AG09319 (cell line): Measurements from ENCODE around the gene NPW.

Source experiments
- DNase-seq: peaks from one replicate; pipeline ENCODE4 v3.0.0-alpha.2; 2010; ENCODE audit warnings: low read depth; ENCODE audit errors: extremely low read depth
- CTCF ChIP-seq: IDR thresholded peaks from 2 replicates; pipeline ENCODE4 v1.5.1; 2011; ENCODE audit warnings: low read depth, mild to moderate bottlenecking, inconsistent platforms, low read length, moderate library complexity

The NPW gene

DNA sequence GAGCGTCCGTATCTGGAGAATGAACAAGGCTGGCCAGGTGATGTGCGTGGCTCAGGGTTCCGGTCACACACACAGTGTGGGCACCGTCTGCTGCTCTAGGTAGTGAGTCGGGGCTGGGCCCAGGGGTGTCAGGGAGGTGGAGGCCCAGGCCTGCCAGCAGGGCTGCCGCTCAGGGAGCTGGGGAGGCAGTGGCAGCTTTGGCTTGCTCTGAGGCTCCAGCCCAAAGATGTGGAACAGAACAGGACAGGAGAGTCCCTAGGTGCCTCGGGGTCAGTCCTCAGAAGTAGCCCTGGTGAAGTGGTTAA is 43.4 kb upstream of the NPW start:
- no peak for DNase-seq
- TF ChIP-seq CTCF = no peak

DNA sequence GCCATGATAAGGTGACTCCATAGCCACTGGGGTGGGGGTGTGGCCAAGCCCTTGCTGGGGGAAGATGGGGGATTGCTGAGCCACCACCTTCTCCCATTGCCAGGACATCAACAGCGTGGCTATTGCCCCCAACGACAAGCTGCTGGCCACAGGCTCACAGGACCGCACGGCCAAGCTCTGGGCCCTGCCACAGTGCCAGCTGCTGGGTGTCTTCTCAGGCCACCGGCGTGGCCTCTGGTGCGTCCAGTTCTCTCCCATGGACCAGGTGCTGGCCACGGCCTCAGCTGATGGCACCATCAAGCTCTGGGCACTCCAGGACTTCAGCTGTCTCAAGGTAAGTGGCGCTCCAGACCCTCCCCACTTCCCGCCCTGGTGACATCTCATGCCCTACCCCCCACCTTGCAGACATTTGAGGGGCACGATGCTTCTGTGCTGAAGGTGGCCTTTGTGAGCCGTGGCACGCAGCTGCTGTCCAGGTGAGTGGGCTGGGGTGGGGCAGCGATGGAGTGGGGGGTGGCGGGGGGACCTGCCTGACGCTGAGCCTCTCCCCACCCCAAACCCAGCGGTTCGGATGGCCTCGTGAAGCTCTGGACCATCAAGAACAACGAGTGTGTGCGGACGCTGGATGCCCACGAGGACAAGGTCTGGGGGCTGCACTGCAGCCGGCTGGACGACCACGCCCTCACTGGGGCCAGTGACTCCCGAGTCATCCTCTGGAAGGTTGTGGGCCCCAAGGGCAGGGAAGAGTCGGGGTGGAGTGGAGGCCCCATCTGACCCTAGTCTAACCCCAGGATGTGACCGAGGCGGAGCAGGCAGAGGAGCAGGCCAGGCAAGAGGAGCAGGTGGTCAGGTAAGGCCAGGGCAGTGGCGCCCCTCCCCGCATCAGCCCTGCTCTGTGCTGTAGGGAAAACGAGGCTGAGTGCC is 42.4 kb upstream of the NPW start:
- DNase-seq = no peak
- TF ChIP-seq CTCF = no peak

- no peak for DNase-seq
These were observed 41.7 kb upstream of the NPW start for GRCh38 chr16:1977875-1978268.

DNA sequence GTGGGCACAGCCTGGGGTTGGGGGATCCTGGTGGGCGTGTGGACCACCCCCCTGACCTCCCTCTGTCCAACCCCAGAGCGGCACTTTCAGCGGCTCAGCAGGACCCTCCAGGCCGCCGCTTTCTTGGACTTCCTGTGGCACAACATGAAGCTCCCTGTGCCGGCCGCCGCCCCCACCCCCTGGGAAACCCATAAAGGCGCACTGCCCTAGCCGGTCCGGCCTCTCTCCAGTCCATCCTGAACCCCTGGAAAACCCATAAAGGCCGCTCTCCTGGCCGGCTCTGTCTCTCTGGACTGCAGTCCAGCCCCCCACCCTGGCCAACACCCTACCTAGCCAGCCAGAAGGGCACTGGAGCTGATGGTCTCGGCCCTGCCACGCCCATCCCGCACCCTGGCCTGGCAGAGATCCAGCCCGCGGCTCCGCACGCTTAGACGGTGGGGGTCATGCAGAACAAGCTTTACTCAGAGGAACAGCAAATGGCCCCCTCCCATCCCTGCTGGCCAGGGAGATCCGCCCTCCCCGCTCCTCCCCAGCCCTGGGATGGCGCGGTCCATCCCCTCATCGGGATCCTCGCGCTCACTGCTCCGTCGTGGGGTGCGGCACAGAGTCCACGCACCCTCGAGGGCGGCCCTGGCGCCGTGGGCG is 41.0 kb upstream of the NPW start:
- no peak for TF ChIP-seq CTCF
- DNase-seq = no peak

More at GRCh38 chr16:1977875-1978268, 41.7 kb upstream of the NPW start:
- TF ChIP-seq CTCF = no peak

GRCh38 chr16:1979271-1980029 is 40.1 kb upstream of the NPW start:
- DNase-seq = no peak

DNA sequence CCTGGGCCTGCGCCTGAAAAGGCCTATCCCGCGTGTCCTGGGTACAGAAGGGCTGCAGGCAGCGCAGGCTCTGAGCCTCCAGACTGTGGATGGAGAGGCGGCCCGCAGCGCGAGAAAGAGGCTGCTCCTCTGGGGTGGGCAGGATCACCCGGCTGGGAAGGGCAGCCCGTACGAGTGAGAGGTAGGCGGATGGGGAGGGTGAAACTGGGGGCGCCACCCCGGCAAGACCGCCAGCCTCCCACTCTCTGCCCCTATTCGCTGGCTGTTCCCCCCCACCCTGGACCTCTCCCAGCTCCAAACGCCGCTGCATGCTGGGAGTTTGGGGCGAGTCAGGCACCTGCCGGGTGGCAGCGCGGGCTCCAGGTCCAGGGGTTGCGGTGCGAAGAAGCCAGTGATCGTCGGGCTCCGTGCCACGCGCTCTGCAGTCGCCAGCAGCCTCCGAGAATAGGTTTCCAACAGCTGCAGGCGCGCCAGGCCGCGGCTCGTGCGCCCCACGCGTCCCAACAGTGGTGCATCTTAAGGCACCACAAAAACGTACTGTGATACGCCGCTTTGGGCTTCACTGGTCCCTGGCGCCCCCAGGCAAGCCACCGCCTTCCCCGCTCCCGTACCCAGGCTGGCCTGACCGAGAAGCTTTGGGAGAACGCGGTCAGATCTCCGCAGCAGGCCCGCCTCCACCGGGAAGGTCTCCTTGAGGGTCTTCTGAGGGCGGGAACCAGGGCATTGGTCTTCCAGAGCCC is 39.4 kb upstream of the NPW start:
- no peak for TF ChIP-seq CTCF
- DNase-seq = no peak

More at GRCh38 chr16:1979271-1980029, 40.1 kb upstream of the NPW start:
- no peak for TF ChIP-seq CTCF
